ENCODE measurements around the gene SIGMAR1.

- TF ChIP-seq EP300 (IDR thresholded peaks at IDR 0.05; ENCODE audit: borderline replicate concordance): no peak
- no peak for TF ChIP-seq FOXM1 (IDR thresholded peaks at IDR 0.05; ENCODE audit: borderline replicate concordance, low read depth)
- TF ChIP-seq, protein P1, sequence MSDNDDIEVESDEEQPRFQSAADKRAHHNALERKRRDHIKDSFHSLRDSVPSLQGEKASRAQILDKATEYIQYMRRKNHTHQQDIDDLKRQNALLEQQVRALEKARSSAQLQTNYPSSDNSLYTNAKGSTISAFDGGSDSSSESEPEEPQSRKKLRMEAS (IDR thresholded peaks at IDR 0.05): no peak
- no peak for TF ChIP-seq RAD21 (IDR thresholded peaks at IDR 0.05; ENCODE audit: low read depth)
- TF ChIP-seq, protein P2, sequence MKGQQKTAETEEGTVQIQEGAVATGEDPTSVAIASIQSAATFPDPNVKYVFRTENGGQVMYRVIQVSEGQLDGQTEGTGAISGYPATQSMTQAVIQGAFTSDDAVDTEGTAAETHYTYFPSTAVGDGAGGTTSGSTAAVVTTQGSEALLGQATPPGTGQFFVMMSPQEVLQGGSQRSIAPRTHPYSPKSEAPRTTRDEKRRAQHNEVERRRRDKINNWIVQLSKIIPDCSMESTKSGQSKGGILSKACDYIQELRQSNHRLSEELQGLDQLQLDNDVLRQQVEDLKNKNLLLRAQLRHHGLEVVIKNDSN (IDR thresholded peaks at IDR 0.05): no peak
- TF ChIP-seq CEBPB (IDR thresholded peaks at IDR 0.05): no peak
- TF ChIP-seq ZBTB7A (IDR thresholded peaks at IDR 0.05; ENCODE audit: low read depth): no peak
- TF ChIP-seq, protein P3, sequence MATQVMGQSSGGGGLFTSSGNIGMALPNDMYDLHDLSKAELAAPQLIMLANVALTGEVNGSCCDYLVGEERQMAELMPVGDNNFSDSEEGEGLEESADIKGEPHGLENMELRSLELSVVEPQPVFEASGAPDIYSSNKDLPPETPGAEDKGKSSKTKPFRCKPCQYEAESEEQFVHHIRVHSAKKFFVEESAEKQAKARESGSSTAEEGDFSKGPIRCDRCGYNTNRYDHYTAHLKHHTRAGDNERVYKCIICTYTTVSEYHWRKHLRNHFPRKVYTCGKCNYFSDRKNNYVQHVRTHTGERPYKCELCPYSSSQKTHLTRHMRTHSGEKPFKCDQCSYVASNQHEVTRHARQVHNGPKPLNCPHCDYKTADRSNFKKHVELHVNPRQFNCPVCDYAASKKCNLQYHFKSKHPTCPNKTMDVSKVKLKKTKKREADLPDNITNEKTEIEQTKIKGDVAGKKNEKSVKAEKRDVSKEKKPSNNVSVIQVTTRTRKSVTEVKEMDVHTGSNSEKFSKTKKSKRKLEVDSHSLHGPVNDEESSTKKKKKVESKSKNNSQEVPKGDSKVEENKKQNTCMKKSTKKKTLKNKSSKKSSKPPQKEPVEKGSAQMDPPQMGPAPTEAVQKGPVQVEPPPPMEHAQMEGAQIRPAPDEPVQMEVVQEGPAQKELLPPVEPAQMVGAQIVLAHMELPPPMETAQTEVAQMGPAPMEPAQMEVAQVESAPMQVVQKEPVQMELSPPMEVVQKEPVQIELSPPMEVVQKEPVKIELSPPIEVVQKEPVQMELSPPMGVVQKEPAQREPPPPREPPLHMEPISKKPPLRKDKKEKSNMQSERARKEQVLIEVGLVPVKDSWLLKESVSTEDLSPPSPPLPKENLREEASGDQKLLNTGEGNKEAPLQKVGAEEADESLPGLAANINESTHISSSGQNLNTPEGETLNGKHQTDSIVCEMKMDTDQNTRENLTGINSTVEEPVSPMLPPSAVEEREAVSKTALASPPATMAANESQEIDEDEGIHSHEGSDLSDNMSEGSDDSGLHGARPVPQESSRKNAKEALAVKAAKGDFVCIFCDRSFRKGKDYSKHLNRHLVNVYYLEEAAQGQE (IDR thresholded peaks at IDR 0.05; ENCODE audit: low read depth): no peak
Observed at GRCh38 chr9:34652602-34653000, 15.0 kb upstream of the SIGMAR1 start.
